Measurements from ENCODE around the gene ETFB.

The ETFB gene

DNA sequence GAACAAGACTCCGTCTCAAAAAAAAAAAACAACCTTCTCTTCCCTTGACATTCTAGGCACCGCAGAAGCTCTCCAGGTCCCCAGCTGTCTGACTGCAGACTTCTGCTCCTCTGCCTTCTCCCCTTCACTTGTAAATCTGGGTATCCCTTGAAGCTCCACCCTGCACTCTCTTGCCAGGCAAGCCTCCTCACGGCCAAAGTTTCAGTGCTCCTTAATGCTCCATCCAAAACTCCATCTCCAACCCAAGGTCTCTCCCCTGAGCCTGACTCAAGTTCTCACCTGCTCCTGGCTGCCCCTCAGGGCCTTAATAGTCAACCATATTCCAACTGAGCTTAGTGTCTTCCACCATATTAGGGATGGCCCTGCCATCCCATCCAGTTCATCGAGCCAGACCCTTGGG lies 4.0 kb upstream of the ETFB start:
- DNase-seq: no peak
- Mint-ChIP-seq H3K27me3 (ENCODE audit: low read depth, poor library complexity) (peaks cover 12% of the 10 kb centered on the region), H3K36me3 (ENCODE audit: low read depth) (no peaks in the 10 kb centered on the region), H3K4me1 (peaks cover 52% of the 10 kb centered on the region), H3K4me3 (peak overlapping the region; percentile 16), H3K9me3 (no peaks in the 10 kb centered on the region), H3K27ac (no peak overlapping the region)
- TF ChIP-seq, protein P1, sequence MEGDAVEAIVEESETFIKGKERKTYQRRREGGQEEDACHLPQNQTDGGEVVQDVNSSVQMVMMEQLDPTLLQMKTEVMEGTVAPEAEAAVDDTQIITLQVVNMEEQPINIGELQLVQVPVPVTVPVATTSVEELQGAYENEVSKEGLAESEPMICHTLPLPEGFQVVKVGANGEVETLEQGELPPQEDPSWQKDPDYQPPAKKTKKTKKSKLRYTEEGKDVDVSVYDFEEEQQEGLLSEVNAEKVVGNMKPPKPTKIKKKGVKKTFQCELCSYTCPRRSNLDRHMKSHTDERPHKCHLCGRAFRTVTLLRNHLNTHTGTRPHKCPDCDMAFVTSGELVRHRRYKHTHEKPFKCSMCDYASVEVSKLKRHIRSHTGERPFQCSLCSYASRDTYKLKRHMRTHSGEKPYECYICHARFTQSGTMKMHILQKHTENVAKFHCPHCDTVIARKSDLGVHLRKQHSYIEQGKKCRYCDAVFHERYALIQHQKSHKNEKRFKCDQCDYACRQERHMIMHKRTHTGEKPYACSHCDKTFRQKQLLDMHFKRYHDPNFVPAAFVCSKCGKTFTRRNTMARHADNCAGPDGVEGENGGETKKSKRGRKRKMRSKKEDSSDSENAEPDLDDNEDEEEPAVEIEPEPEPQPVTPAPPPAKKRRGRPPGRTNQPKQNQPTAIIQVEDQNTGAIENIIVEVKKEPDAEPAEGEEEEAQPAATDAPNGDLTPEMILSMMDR (IDR thresholded peaks at IDR 0.05): no peak

- H3K9me3 Mint-ChIP-seq: no peaks in the 10 kb centered on the region
- no peak for DNase-seq
These were observed 2.4 kb upstream of the ETFB start, which contains the start of gene CLDND2 for GRCh38 chr19:51368366-51369282. TSS of gene CLDND2 (minus strand) at chr19:51369003. CDS start at chr19:51368577, 426 bp downstream.

DNA sequence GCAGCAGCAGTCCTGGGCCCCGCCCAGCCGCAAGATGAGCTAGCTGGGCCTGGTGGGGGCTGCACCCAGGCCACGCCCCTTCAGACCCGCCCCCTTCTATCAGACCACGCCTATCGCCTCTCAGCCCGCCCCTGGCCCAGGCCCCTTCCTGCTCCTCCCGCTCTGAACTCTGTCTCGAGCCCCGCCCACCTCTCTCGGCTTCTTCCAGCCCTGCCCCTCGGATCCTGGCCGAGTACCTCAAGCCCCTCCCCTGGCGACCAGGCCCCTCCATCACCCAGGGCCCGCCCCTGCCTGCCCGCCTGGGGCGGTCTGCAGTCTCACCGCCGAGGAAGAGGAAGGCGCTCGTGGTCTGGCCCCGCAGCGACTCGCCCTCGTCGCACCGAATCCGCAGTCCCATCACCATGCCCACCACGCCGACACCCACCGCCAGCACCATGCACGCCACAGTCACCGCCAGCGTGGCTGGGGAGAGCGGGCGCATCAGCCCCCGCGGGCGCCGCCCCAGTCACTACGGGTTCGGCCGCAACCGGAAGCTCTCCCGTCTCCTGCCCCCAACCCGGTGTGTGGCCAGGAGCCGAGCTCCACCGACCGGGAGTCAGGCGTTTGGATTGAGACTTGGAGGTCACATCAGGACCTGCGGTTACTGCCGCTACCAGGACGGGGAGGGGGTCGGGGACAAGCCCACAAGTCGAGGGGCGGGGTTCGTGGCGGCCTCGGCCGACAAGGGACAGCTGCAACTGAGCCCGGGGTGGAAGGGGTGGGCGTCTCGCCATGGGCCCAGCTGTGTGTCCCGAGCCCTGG lies 1.6 kb upstream of the ETFB start:
- peaks cover 67% of the 10 kb centered on the region for H3K4me1 Mint-ChIP-seq
- H3K27me3 Mint-ChIP-seq (ENCODE audit: low read depth, poor library complexity): peaks cover 6% of the 10 kb centered on the region
- TF ChIP-seq, protein P1 (IDR thresholded peaks at IDR 0.05): no peak
- H3K27ac Mint-ChIP-seq: peak overlapping the region; percentile 100
- H3K36me3 Mint-ChIP-seq (ENCODE audit: low read depth): no peaks in the 10 kb centered on the region
- H3K4me3 Mint-ChIP-seq: peak overlapping the region; percentile 99
- DNase-seq: peak; percentile 100
- no peaks in the 10 kb centered on the region for H3K9me3 Mint-ChIP-seq

More at GRCh38 chr19:51368366-51369282, 2.4 kb upstream of the ETFB start, which contains the start of gene CLDND2:
- H3K27me3 Mint-ChIP-seq (ENCODE audit: low read depth, poor library complexity): peaks cover 12% of the 10 kb centered on the region
- H3K36me3 Mint-ChIP-seq (ENCODE audit: low read depth): no peaks in the 10 kb centered on the region
- peak within 1 kb of the TSS; percentile 99 for H3K4me3 Mint-ChIP-seq
- TF ChIP-seq, protein P1 (IDR thresholded peaks at IDR 0.05): no peak
- peak within 1 kb of the TSS; percentile 87 for H3K27ac Mint-ChIP-seq
- peaks cover 64% of the 10 kb centered on the region for H3K4me1 Mint-ChIP-seq

- Mint-ChIP-seq H3K4me3 (peak overlapping the region; percentile 99), H3K27me3 (ENCODE audit: low read depth, poor library complexity) (peaks cover 4% of the 10 kb centered on the region), H3K4me1 (peaks cover 67% of the 10 kb centered on the region), H3K27ac (peak overlapping the region; percentile 100), H3K36me3 (ENCODE audit: low read depth) (no peaks in the 10 kb centered on the region), H3K9me3 (no peaks in the 10 kb centered on the region)
- TF ChIP-seq, protein P1 (IDR thresholded peaks at IDR 0.05): no peak
- peak; percentile 43 for DNase-seq
These were observed 1.0 kb upstream of the ETFB start for GRCh38 chr19:51367255-51367564.

DNA sequence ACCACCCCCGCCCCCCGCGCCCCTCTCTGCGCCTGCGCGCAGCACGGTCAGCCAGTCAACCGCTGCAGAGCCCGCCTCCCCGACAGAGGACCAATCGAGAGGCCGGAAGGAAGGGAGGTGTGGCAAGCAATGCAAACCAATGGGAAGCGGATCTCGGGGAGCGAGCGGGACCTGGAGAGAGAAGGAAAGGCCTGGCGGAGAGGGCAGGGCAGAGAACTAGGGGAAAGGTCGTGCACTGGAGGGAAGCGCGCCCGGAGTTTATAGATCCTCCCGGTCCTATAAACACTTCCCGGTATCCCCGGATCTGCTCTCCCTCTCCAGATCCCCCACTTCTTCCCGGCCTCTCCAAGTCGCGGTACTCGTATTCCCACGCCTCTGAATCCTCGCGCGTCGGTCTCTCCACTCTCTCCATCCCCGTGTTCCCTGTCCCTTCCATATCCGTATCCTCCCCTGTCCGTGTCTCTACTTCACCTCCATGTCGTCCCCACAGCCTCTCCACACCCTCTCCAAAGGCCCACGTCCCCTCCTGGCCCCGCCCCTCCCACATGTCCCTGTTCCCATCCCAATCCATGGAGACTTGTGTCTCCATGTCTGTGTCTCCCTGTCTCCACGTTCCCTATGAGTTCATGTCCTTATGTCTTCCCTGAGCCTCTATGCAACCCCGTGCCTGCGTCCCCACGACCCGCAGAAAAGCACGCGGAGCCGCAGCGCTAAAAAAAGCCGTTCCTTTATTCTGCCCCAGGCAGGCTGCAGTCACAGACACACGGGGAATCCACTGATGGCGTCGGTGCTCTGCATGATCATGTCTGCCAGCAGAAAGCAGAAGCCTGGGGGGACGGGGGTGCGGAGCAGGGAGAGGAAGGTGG lies 434 bp upstream of the ETFB start:
- peaks cover 66% of the 10 kb centered on the region for H3K4me1 Mint-ChIP-seq
- peaks cover 4% of the 10 kb centered on the region for H3K27me3 Mint-ChIP-seq (ENCODE audit: low read depth, poor library complexity)
- no peaks in the 10 kb centered on the region for H3K9me3 Mint-ChIP-seq
- no peaks in the 10 kb centered on the region for H3K36me3 Mint-ChIP-seq (ENCODE audit: low read depth)
- TF ChIP-seq, protein P1 (IDR thresholded peaks at IDR 0.05): no peak
- DNase-seq: peak; percentile 96
- H3K4me3 Mint-ChIP-seq: peak overlapping the region; percentile 99
- peak overlapping the region; percentile 100 for H3K27ac Mint-ChIP-seq
